Dermis microvascular lymphatic vessel endothelial cell (primary cell): Measurements from ENCODE around the gene FAM168A. TPM values are rescaled to one million over a fixed set of nuclear protein-coding genes. Genes with fewer than 3 reads are reported as not detected.
"Not testable (repeated sequence)": the region's sequence is repeated elsewhere in the genome, so short reads cannot be mapped to it uniquely, and the experiment has no call there.

Experiments
- DNase-seq, 2 donors: peaks; one replicate each; pipeline versions ENCODE4 v3.0.0 to v3.0.0-alpha.2; 2010; ENCODE audit warnings: low read depth in 2 of 2
- total RNA-seq: library from RNA; depleted of rRNA; stranded (reverse); fragments of >200 nt; gene quantifications from 2 replicates; pipeline ENCODE4 v1.2.1, GENCODE V29; 2014

The FAM168A gene
- total RNA-seq, 1 donor from 2014 or later: 8.0 TPM

GRCh38 chr11:73596547-73596946 lies 1.4 kb downstream of the FAM168A start:
- DNase-seq: no peak

GRCh38 chr11:73592640-73593039 lies 5.3 kb downstream of the FAM168A start:
- DNase-seq: no peak

GRCh38 chr11:73591743-73592142 lies 6.2 kb downstream of the FAM168A start:
- DNase-seq: no peak

- DNase-seq: no peak
These were observed 6.9 kb downstream of the FAM168A start for GRCh38 chr11:73590991-73591390.

- no peak for DNase-seq
These were observed 11.1 kb downstream of the FAM168A start for GRCh38 chr11:73586791-73587190.

- no peak for DNase-seq
These were observed 11.9 kb downstream of the FAM168A start for GRCh38 chr11:73585834-73586575.

GRCh38 chr11:73584831-73585230 lies 13.1 kb downstream of the FAM168A start:
- DNase-seq: no peak

GRCh38 chr11:73582653-73583052 lies 15.3 kb downstream of the FAM168A start:
- no peak for DNase-seq

- not testable (repeated sequence) for DNase-seq
These were observed 17.2 kb downstream of the FAM168A start for GRCh38 chr11:73580749-73581148.

GRCh38 chr11:73579641-73580434 lies 18.1 kb downstream of the FAM168A start:
- DNase-seq: no peak

- no peak for DNase-seq
These were observed 19.2 kb downstream of the FAM168A start for GRCh38 chr11:73578592-73579185.

GRCh38 chr11:73577496-73577917 lies 20.4 kb downstream of the FAM168A start:
- DNase-seq: no peak

GRCh38 chr11:73576185-73576614 lies 21.7 kb downstream of the FAM168A start:
- no peak for DNase-seq

GRCh38 chr11:73571982-73572381 lies 25.9 kb downstream of the FAM168A start:
- DNase-seq: not testable (repeated sequence)

GRCh38 chr11:73570415-73571114 lies 27.3 kb downstream of the FAM168A start:
- peak in 1 of 2 donors; percentile 35 for DNase-seq

- DNase-seq: peak in 1 of 2 donors; percentile 19
These were observed 30.7 kb downstream of the FAM168A start for GRCh38 chr11:73566977-73567755.

- peak in 1 of 2 donors; percentile 23 for DNase-seq
These were observed 31.5 kb downstream of the FAM168A start for GRCh38 chr11:73566422-73566821.

GRCh38 chr11:73565804-73566203 lies 32.1 kb downstream of the FAM168A start:
- DNase-seq: no peak

GRCh38 chr11:73564903-73565302 lies 33.0 kb downstream of the FAM168A start:
- no peak for DNase-seq

- no peak for DNase-seq
These were observed 34.2 kb downstream of the FAM168A start for GRCh38 chr11:73563539-73564200.
